Measurements from ENCODE around the gene HSFX1. TPM values are rescaled to one million over a fixed set of nuclear protein-coding genes. Genes with fewer than 3 reads are reported as not detected.

Gene HSFX1
- total RNA-seq, 2 donors from 2014 or later = 1.2 to 6.2 TPM

DNA sequence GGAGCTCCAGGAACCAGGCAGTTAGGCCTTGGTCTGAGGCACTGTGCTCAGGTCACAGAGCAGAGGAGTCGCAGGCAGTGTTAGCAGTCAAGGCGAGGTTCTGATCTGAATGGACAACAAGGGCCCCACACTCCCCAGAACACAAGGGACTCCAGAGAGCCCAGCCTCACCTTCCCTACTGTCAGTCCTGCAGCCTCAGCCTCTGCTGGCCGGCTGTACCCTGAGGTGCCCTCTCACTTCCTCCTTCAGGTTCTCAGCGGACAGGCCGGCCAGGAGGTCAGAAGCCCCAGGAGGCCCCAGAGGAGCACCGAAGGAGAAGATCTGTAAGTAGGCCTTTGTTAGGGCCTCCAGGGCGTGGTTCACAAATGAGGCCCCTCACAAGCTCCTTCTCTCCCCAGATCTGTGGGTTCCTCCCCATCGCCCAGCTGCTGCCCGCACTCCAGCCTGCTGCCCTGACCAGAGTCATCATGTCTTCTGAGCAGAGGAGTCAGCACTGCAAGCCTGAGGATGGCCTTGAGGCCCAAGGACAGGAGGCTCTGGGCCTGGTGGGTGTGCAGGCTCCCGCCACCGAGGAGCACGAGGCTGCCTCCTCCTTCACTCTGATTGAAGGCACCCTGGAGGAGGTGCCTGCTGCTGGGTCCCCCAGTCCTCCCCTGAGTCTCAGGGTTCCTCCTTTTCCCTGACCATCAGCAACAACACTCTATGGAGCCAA, 34.0 kb downstream of the HSFX1 start:
- TF ChIP-seq POLR2A (IDR thresholded peaks at IDR 0.05) = no peak
- no peak for TF ChIP-seq POLR2AphosphoS5 (IDR thresholded peaks at IDR 0.05)
- TF ChIP-seq, protein P1, sequence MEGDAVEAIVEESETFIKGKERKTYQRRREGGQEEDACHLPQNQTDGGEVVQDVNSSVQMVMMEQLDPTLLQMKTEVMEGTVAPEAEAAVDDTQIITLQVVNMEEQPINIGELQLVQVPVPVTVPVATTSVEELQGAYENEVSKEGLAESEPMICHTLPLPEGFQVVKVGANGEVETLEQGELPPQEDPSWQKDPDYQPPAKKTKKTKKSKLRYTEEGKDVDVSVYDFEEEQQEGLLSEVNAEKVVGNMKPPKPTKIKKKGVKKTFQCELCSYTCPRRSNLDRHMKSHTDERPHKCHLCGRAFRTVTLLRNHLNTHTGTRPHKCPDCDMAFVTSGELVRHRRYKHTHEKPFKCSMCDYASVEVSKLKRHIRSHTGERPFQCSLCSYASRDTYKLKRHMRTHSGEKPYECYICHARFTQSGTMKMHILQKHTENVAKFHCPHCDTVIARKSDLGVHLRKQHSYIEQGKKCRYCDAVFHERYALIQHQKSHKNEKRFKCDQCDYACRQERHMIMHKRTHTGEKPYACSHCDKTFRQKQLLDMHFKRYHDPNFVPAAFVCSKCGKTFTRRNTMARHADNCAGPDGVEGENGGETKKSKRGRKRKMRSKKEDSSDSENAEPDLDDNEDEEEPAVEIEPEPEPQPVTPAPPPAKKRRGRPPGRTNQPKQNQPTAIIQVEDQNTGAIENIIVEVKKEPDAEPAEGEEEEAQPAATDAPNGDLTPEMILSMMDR (IDR thresholded peaks at IDR 0.05) = no peak
- 92% methylated on average over 10 of the region's 12 CpGs for WGBS
- DNase-seq (ENCODE audit: low spot score) = no peak

DNA sequence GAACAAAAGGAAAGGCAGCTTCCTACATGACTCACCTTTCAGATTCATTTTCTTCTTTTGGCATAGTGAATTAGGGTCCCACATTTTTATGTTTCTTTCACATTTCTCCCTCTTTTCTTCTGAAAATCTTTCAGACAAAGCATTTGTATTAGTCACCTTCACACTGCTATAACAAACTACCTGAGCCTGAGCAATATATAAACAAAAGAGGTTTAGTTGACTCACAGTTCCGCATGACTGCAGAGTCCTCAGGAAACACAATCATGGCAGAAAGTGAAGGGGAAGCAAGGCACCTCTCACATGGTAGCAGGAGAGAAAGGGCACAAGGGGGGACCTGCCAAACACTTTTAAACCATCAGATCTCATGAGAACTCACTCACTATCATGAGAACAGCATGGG, 44.8 kb downstream of the HSFX1 start:
- no peak overlapping the region for H3K27ac ChIP-seq
- H3K4me1 ChIP-seq (replicated peaks) = no peaks in the 10 kb centered on the region
- intact Hi-C loops (cut with DNase I) = no loop called here
- no peaks in the 10 kb centered on the region for H3K36me3 ChIP-seq
- no peak for DNase-seq (ENCODE audit: low spot score)
- WGBS = 64% methylated on average over 1 of the region's 1 CpG
- no peak overlapping the region for H3K4me3 ChIP-seq
- TF ChIP-seq, protein P1 (IDR thresholded peaks at IDR 0.05) = no peak
- no peak for TF ChIP-seq POLR2AphosphoS5 (IDR thresholded peaks at IDR 0.05)
- TF ChIP-seq POLR2A (IDR thresholded peaks at IDR 0.05) = no peak
- no peaks in the 10 kb centered on the region for H3K9me3 ChIP-seq
- H3K27me3 ChIP-seq (replicated peaks; ENCODE audit: insufficient read depth) = no peaks in the 10 kb centered on the region

More for the DNA sequence above, 34.0 kb downstream of the HSFX1 start:
- Histone ChIP-seq H3K9me3 (no peaks in the 10 kb centered on the region), H3K4me3 (no peak overlapping the region), H3K27me3 (replicated peaks; ENCODE audit: insufficient read depth) (no peaks in the 10 kb centered on the region), H3K4me1 (replicated peaks) (no peaks in the 10 kb centered on the region), H3K27ac (no peak overlapping the region), H3K36me3 (no peaks in the 10 kb centered on the region)
- intact Hi-C loops (cut with DNase I) = no loop called here

DNA sequence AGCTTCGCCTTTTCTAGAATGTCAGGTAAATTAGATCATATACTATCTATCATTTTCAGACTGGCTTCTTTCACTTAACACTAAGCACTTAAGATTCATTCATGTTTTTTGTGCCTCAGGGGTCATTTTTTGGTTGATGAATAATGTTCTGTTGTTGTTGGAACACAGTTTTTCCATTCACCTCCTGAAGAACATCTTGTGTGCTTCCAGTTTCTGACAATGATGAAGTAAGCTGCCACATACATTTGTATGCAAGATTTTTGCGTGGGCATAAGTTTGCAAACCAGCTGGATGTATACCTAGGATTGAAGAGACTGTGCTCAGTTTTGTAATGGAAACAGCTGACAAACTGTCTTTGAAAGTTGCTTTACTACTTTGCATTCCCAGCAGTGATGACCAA, 45.5 kb downstream of the HSFX1 start:
- no peaks in the 10 kb centered on the region for H3K36me3 ChIP-seq
- H3K4me3 ChIP-seq = no peak overlapping the region
- H3K27me3 ChIP-seq (replicated peaks; ENCODE audit: insufficient read depth) = no peaks in the 10 kb centered on the region
- no peak overlapping the region for H3K27ac ChIP-seq
- 70% methylated on average over 2 of the region's 2 CpGs for WGBS
- intact Hi-C loops (cut with DNase I) = no loop called here
- H3K4me1 ChIP-seq (replicated peaks) = no peaks in the 10 kb centered on the region
- no peak for DNase-seq (ENCODE audit: low spot score)
- H3K9me3 ChIP-seq = no peaks in the 10 kb centered on the region
- TF ChIP-seq, protein P1 (IDR thresholded peaks at IDR 0.05) = no peak
- TF ChIP-seq POLR2A (IDR thresholded peaks at IDR 0.05) (no peak), POLR2AphosphoS5 (IDR thresholded peaks at IDR 0.05) (no peak)

DNA sequence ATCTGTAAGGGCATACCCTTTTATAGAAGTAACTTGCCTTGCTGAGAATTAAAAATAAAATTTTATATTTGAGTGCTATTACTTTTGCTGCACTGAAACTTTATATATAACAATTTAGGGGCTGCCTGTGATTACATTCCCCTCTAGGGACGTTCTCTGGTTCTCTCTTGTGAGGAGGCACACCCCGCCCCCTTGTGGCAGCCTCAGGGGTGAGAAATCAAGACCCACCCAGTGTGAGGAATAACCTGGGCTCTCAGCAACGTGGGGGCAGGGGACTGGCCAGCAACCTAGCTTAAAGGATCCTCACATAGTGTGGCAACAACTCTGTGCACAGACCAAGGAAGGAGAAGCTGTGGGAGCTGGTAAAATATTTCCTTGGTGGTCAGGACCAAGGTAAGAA, 51.6 kb downstream of the HSFX1 start:
- Histone ChIP-seq H3K4me1 (replicated peaks) (no peaks in the 10 kb centered on the region), H3K9me3 (no peaks in the 10 kb centered on the region), H3K27me3 (replicated peaks; ENCODE audit: insufficient read depth) (no peaks in the 10 kb centered on the region), H3K4me3 (no peak overlapping the region), H3K27ac (no peak overlapping the region), H3K36me3 (no peaks in the 10 kb centered on the region)
- 12% methylated on average over 3 of the region's 3 CpGs for WGBS
- DNase-seq (ENCODE audit: low spot score) = no peak
- TF ChIP-seq POLR2A (IDR thresholded peaks at IDR 0.05) = no peak
- TF ChIP-seq POLR2AphosphoS5 (IDR thresholded peaks at IDR 0.05) = no peak
- TF ChIP-seq, protein P1 (IDR thresholded peaks at IDR 0.05) = no peak
- intact Hi-C loops (cut with DNase I) = no loop called here

Small RNAs within 50 kb of the gene (small RNA-seq; reads per million reads assigned to genes)
- 0 reads per million in 2 donors for gene AC244098.1
- gene AC244098.2 = 0 reads per million in 2 donors
- gene AC244098.3 = 0 reads per million in 2 donors

Other genes starting within 250 kb of the HSFX1 start
- gene EOLA1, start 233.1 kb upstream of the HSFX1 start, total RNA-seq = 10 to 100 TPM; 13.9 to 17.7 TPM
- under 1 TPM; 0.50 to 0.74 TPM for gene HSFX3, start 224.1 kb upstream of the HSFX1 start, total RNA-seq
- 10 to 100 TPM in 1 of 2 donors, not detected in 1; 11.2 TPM for gene MAGEA9B, start 186.6 kb upstream of the HSFX1 start, total RNA-seq
- not detected for gene HSFX2, start 178.8 kb upstream of the HSFX1 start, total RNA-seq
- gene TMEM185A, start 142.3 kb upstream of the HSFX1 start, total RNA-seq = 10 to 100 TPM; 18.4 to 53.2 TPM
- 1 to 10 TPM in 1 of 2 donors, not detected in 1; 5.6 TPM for gene MAGEA11, start 62.0 kb upstream of the HSFX1 start, total RNA-seq
- not detected for gene MAGEA9, start 7.9 kb downstream of the HSFX1 start, total RNA-seq
- 1 to 10 TPM in 1 of 2 donors, not detected in 1; 1.0 TPM for gene MAGEA8, start 107.1 kb downstream of the HSFX1 start, total RNA-seq
- gene HSFX4, start 155.5 kb downstream of the HSFX1 start, total RNA-seq = not detected
- gene EOLA2, start 164.4 kb downstream of the HSFX1 start, total RNA-seq = 10 to 100 TPM; 30.2 to 32.0 TPM